PC-3 (cell line): Measurements from ENCODE around the gene UBE2L6. TPM values are rescaled to one million over a fixed set of nuclear protein-coding genes. Genes with fewer than 3 reads are reported as not detected.
A peak's percentile ranks its signal among the peaks of the same experiment; 100 is the strongest.

Experiments
- ATAC-seq: fragments of 200-7000 bp; cut with Tn5 transposase; 2 replicates; pipeline ENCODE4 v1.9.1; 2020; ENCODE audit warnings: mild to moderate bottlenecking, moderate library complexity
- Bru-seq: library from RNA; stranded (reverse); fragments of 400-500 nt; gene quantifications from one replicate; lab custom pipeline; 2021; lab: Mats Ljungman, UMichigan
- BruChase-seq, 2 experiments: library from RNA; stranded (reverse); fragments of 400-500 nt; gene quantifications; one replicate each; lab custom pipeline; 2021; lab: Mats Ljungman, UMichigan
- BruUV-seq: library from RNA; stranded (reverse); fragments of 400-500 nt; replicated peaks from 2 replicates; lab custom pipeline; 2021; lab: Mats Ljungman, UMichigan
- CTCF ChIA-PET: fragments of 300-600 bp; sonication (Branson Sonifier 250); formaldehyde crosslinking; loops from one replicate; lab custom pipeline; 2022; ENCODE audit warnings: antibody characterized with exemption; lab: Charles Lee
- POLR2A ChIA-PET: fragments of 300-600 bp; sonication (Branson Sonifier 250); formaldehyde crosslinking; loops from one replicate; lab custom pipeline; 2022; ENCODE audit warnings: antibody characterized with exemption; ENCODE audit not compliant: unreplicated experiment; lab: Charles Lee
- DNase-seq: peaks from one replicate; pipeline ENCODE4 v3.0.0-alpha.2; 2015
- H2AFZ ChIP-seq: fragments of 300-600 bp; sonication (generic); 2 replicates; pipeline ENCODE4 v1.6.0; 2016; ENCODE audit warnings: antibody characterized with exemption, low read length
- H3F3A ChIP-seq: fragments of 300-600 bp; sonication (generic); one replicate; pipeline ENCODE4 v1.6.0; 2017; ENCODE audit warnings: antibody characterized with exemption, low read length, control low read depth, mild to moderate bottlenecking; ENCODE audit not compliant: unreplicated experiment
- H3K27ac ChIP-seq: fragments of 300-600 bp; sonication (generic); 2 replicates; pipeline ENCODE4 v1.5.1; 2016; ENCODE audit warnings: mild to moderate bottlenecking, low read length
- H3K27me3 ChIP-seq: fragments of 300-600 bp; sonication (generic); 2 replicates; pipeline ENCODE4 v1.6.1; 2016; ENCODE audit warnings: low read length, mixed read lengths
- H3K36me3 ChIP-seq: fragments of 300-600 bp; sonication (generic); 2 replicates; pipeline ENCODE4 v1.6.1; 2016; ENCODE audit warnings: low read depth, mixed run types, low read length, mixed read lengths
- H3K4me1 ChIP-seq: fragments of 300-600 bp; sonication (generic); 2 replicates; pipeline ENCODE4 v1.5.1; 2016; ENCODE audit warnings: low read length; ENCODE audit not compliant: insufficient read depth
- H3K4me2 ChIP-seq: fragments of 300-600 bp; sonication (generic); 2 replicates; pipeline ENCODE4 v1.6.0; 2016; ENCODE audit warnings: low read length
- H3K4me3 ChIP-seq: fragments of 300-600 bp; sonication (generic); 2 replicates; pipeline ENCODE4 v1.5.1; 2016; ENCODE audit warnings: mild to moderate bottlenecking, low read length, mixed read lengths
- H3K79me2 ChIP-seq: fragments of 300-600 bp; sonication (generic); 2 replicates; pipeline ENCODE4 v1.6.1; 2017; ENCODE audit warnings: low read length, mixed read lengths
- H3K9ac ChIP-seq: fragments of 300-600 bp; sonication (generic); 2 replicates; pipeline ENCODE4 v1.6.0; 2016; ENCODE audit warnings: mild to moderate bottlenecking, low read length
- H3K9me2 ChIP-seq: fragments of 300-600 bp; sonication (generic); replicated peaks from 2 replicates; pipeline ENCODE4 v1.6.1; 2016; ENCODE audit warnings: mixed run types, low read length, mixed read lengths
- H3K9me3 ChIP-seq: fragments of 300-600 bp; sonication (generic); 2 replicates; pipeline ENCODE4 v1.6.1; 2016; ENCODE audit warnings: low read length, mixed read lengths
- H4K20me1 ChIP-seq: fragments of 300-600 bp; sonication (generic); 2 replicates; pipeline ENCODE4 v1.6.1; 2016; ENCODE audit warnings: low read length, mixed read lengths
- CTCF ChIP-seq: fragments of 300-600 bp; sonication (generic); conservative IDR thresholded peaks from 2 replicates; pipeline ENCODE4 v1.5.1; 2017; ENCODE audit warnings: antibody characterized with exemption, low read depth, mild to moderate bottlenecking, low read length
- EZH2 ChIP-seq: fragments of 300-600 bp; sonication (generic); IDR thresholded peaks from one replicate; pipeline ENCODE4 v1.6.1; 2017; ENCODE audit warnings: antibody characterized with exemption, mild to moderate bottlenecking, low read length; ENCODE audit not compliant: unreplicated experiment
- EZH2phosphoT487 ChIP-seq: fragments of 300-600 bp; sonication (generic); IDR thresholded peaks from 2 replicates; pipeline ENCODE4 v1.6.1; 2018; ENCODE audit warnings: mild to moderate bottlenecking, antibody characterized with exemption, low read length, borderline replicate concordance
- intact Hi-C: fragments of 100-400 bp; cut with micrococcal nuclease; formaldehyde crosslinking; loops from 2 replicates; pipeline ENCODE4 v1.9.0; 2023
- long read RNA-seq: library from polyadenylated mRNA; unstranded; transcript quantifications from one replicate; pipeline ENCODE4 v2.0.0, GENCODE V29; 2021; ENCODE audit not compliant: unreplicated experiment
- total RNA-seq: library from RNA; depleted of rRNA; stranded (reverse); fragments of >200 nt; gene quantifications from 2 replicates; pipeline ENCODE4 v1.2.3, GENCODE V29; 2014; rRNA removed

The UBE2L6 gene
- total RNA-seq = 16.5 and 17.3 TPM in 2 replicates
- Bru-seq, nascent RNA = percentile 49 among the genes with signal in this experiment
- percentile 58 among the genes with signal in this experiment for BruChase-seq, experiment 1, labeled RNA remaining after a 6-hour chase
- percentile 64 among the genes with signal in this experiment for BruChase-seq, experiment 2, labeled RNA remaining after a 2-hour chase
- long read RNA-seq, transcript UBE2L6-202 (4 exons, 1,573 nt) = minor isoform, 8 of 123 reads
- long read RNA-seq, transcript UBE2L6-201 (4 exons, 1,354 nt) = major isoform, 104 of 123 reads
- long read RNA-seq, partial matches to known transcripts = 4 of 123 reads
- long read RNA-seq, other reads (novel, unspliced or antisense) = 4 of 123 reads

GRCh38 chr11:57567515-57568329 is at the start of gene UBE2L6:
Gene UBE2L6 (minus strand): TSS chr11:57567672. CDS start chr11:57567611, 61 bp downstream.
- H4K20me1 ChIP-seq = no peaks in the 10 kb centered on the region
- peak within 1 kb of the TSS; percentile 100 for H2AFZ ChIP-seq
- H3K79me2 ChIP-seq = no peaks in the 10 kb centered on the region
- H3K27ac ChIP-seq = no peak within 1 kb of the TSS
- TF ChIP-seq EZH2 = no peak
- no peak; the same call in 1 of the 2 replicates for TF ChIP-seq CTCF
- TF ChIP-seq EZH2phosphoT487 = no peak
- H3F3A ChIP-seq = no peaks in the 10 kb centered on the region
- no peaks in the 10 kb centered on the region for H3K9me3 ChIP-seq
- ChIA-PET CTCF (interaction anchor here (0.6 to 1.9 kb wide), 3 partner anchors 73 to 222 kb away, joined by 3 to 23 read pairs (median 10); no protein-coding TSS in a partner anchor), POLR2A (no interaction called here)
- no peaks in the 10 kb centered on the region for H3K36me3 ChIP-seq
- no peaks in the 10 kb centered on the region for H3K27me3 ChIP-seq
- ATAC-seq (peak; percentile 81), DNase-seq (no peak)
- peak within 1 kb of the TSS; percentile 44 for H3K9ac ChIP-seq
- H3K4me1 ChIP-seq = peaks cover 20% of the 10 kb centered on the region
- no peaks in the 10 kb centered on the region for H3K9me2 ChIP-seq
- H3K4me3 ChIP-seq = peak within 1 kb of the TSS; percentile 98
- BruUV-seq = TSS peak; percentile 24
- H3K4me2 ChIP-seq = peak within 1 kb of the TSS; percentile 100
- intact Hi-C loops = loop anchor here (1.0 kb wide), 2 partner anchors 36 to 74 kb away; no protein-coding TSS in a partner anchor

GRCh38 chr11:57616595-57616994 is 49.1 kb upstream of the UBE2L6 start:
- intact Hi-C loops = no loop called here
- no peak for TF ChIP-seq EZH2
- no peak for TF ChIP-seq EZH2phosphoT487
- no peak for TF ChIP-seq CTCF
- Histone ChIP-seq H3K9ac (no peak overlapping the region), H3K9me3 (no peaks in the 10 kb centered on the region), H4K20me1 (no peaks in the 10 kb centered on the region), H3K79me2 (no peaks in the 10 kb centered on the region), H3F3A (no peaks in the 10 kb centered on the region), H3K36me3 (no peaks in the 10 kb centered on the region), H3K27ac (no peak overlapping the region), H3K27me3 (peaks cover 47% of the 10 kb centered on the region), H3K4me1 (no peaks in the 10 kb centered on the region), H2AFZ (no peak overlapping the region), H3K4me3 (no peak overlapping the region), H3K4me2 (no peak overlapping the region), H3K9me2 (no peaks in the 10 kb centered on the region)
- CTCF ChIA-PET = no interaction called here
- DNase-seq (no peak), ATAC-seq (no peak)
- POLR2A ChIA-PET = no interaction called here
- no TSS peak for BruUV-seq
